Left lobe of liver (tissue), 2 donors: ENCODE results near the gene SLC25A10. TPM values are rescaled to one million over a fixed set of nuclear protein-coding genes. Genes with fewer than 3 reads are reported as not detected.

ENCODE experiments used
- ATAC-seq: fragments of 200-7000 bp; cut with Tn5 transposase; one replicate; pipeline ENCODE4 v1.9.1; 2020; ENCODE audit warnings: mild to moderate bottlenecking, moderate library complexity
- DNase-seq: peaks from one replicate; pipeline ENCODE4 v3.0.0-alpha.2; 2020; ENCODE audit warnings: low spot score
- total RNA-seq: library from RNA; stranded (reverse); gene quantifications from one replicate; pipeline ENCODE4 v1.2.1, GENCODE V29; 2021
- donor health status: DM: no; HTN: no; CAD: no; lungs with moderate emphysema.
- donor health status: DM: no; HTN: yes; CAD: no.

SLC25A10 gene
- total RNA-seq, 1 donor from 2014 or later, result 105 TPM

- ATAC-seq (peak; percentile 36), DNase-seq (no peak)
These were observed 29.7 kb downstream of the SLC25A10 start for GRCh38 chr17:81741594-81742452.

Other genes starting within 250 kb of the SLC25A10 start
- 264 TPM for gene ACTG1, start 199.5 kb upstream of the SLC25A10 start, total RNA-seq
- gene FSCN2, start 183.9 kb upstream of the SLC25A10 start, total RNA-seq, result 0.18 TPM
- gene FAAP100, start 159.9 kb upstream of the SLC25A10 start, total RNA-seq, result 18.9 TPM
- gene NPLOC4, start 75.2 kb upstream of the SLC25A10 start, total RNA-seq, result 49.5 TPM
- gene TSPAN10, start 75.1 kb upstream of the SLC25A10 start, total RNA-seq, result 1.5 TPM
- gene PDE6G, start 55.7 kb upstream of the SLC25A10 start, total RNA-seq, result 0.40 TPM
- gene OXLD1, start 45.7 kb upstream of the SLC25A10 start, total RNA-seq, result 18.3 TPM
- gene CCDC137, start 45.5 kb upstream of the SLC25A10 start, total RNA-seq, result 7.0 TPM
- 5.1 TPM for gene ARL16, start 28.5 kb upstream of the SLC25A10 start, total RNA-seq
- gene HGS, start 28.3 kb upstream of the SLC25A10 start, total RNA-seq, result 40.3 TPM
- gene MRPL12, start 8.9 kb upstream of the SLC25A10 start, total RNA-seq, result 75.7 TPM
- gene GCGR, start 91.9 kb downstream of the SLC25A10 start, total RNA-seq, result 109 TPM
- 17.9 TPM for gene MCRIP1, start 121.0 kb downstream of the SLC25A10 start, total RNA-seq
- gene PPP1R27, start 122.8 kb downstream of the SLC25A10 start, total RNA-seq, result not detected
- gene P4HB, start 148.3 kb downstream of the SLC25A10 start, total RNA-seq, result 1,392 TPM
- 109 TPM for gene ARHGDIA, start 159.1 kb downstream of the SLC25A10 start, total RNA-seq
- 14.5 TPM for gene ALYREF, start 179.3 kb downstream of the SLC25A10 start, total RNA-seq
- gene ANAPC11, start 179.4 kb downstream of the SLC25A10 start, total RNA-seq, result 95.7 TPM
- 0.13 TPM for gene NPB, start 190.0 kb downstream of the SLC25A10 start, total RNA-seq
- gene PCYT2, start 199.1 kb downstream of the SLC25A10 start, total RNA-seq, result 113 TPM
- 18.0 TPM for gene SIRT7, start 205.9 kb downstream of the SLC25A10 start, total RNA-seq
- gene MAFG, start 215.5 kb downstream of the SLC25A10 start, total RNA-seq, result 12.6 TPM
- 5.2 TPM for gene PYCR1, start 225.0 kb downstream of the SLC25A10 start, total RNA-seq
- gene MYADML2, start 234.9 kb downstream of the SLC25A10 start, total RNA-seq, result not detected
- gene NOTUM, start 248.9 kb downstream of the SLC25A10 start, total RNA-seq, result 4.2 TPM